Measurements from ENCODE around the gene ENPP3. TPM values are rescaled to one million over a fixed set of nuclear protein-coding genes. Genes with fewer than 3 reads are reported as not detected.

ENPP3 gene
- polyA plus RNA-seq, 1 of the 3 experiments (the other 2 are of a cell fraction), result not detected

- TF ChIP-seq FOXJ3 (CRISPR knock-in tag; IDR thresholded peaks at IDR 0.05) (no peak), PBX3 (IDR thresholded peaks at IDR 0.05) (no peak), IRF3 (IDR thresholded peaks at IDR 0.05; ENCODE audit: low read depth, low read length) (no peak)
- no peaks in the 10 kb centered on the region for H3K79me2 ChIP-seq (ENCODE audit: insufficient read depth)
- peaks cover 10% of the 10 kb centered on the region; the same call in 1 of the 2 replicates for H3K27me3 ChIP-seq (ENCODE audit: insufficient read depth)
- no peaks in the 10 kb centered on the region for H4K20me1 ChIP-seq (ENCODE audit: insufficient read depth)
- no peak overlapping the region for H3K4me2 ChIP-seq
- H3K9me3 ChIP-seq, result no peaks in the 10 kb centered on the region
- no peak overlapping the region for H2AFZ ChIP-seq (ENCODE audit: low read depth)
- no peak overlapping the region for H3K27ac ChIP-seq (ENCODE audit: low read depth in 2 of 2, low read length in 1 of 2)
- H3K4me1 ChIP-seq (ENCODE audit: control insufficient read depth in 1 of 2, insufficient read depth in 2 of 2, low read depth in 1 of 2, low read length in 1 of 2), result no peaks in the 10 kb centered on the region
- H3F3A ChIP-seq (replicated peaks; ENCODE audit: insufficient read depth), result no peaks in the 10 kb centered on the region
- H3K9ac ChIP-seq, result no peak overlapping the region
- POLR2A ChIA-PET, result no interaction called here
- WGBS (ENCODE audit: low lambda C conversion rate), result 18% methylated on average over 5 of the region's 5 CpGs
- H3K4me3 ChIP-seq (ENCODE audit: low read depth in 2 of 2, low read length in 1 of 2), result no peak overlapping the region
- H3K36me3 ChIP-seq (replicated peaks in 1 of 2; ENCODE audit: control insufficient read depth in 1 of 2, insufficient read depth in 2 of 2, low read length in 1 of 2), result no peaks in the 10 kb centered on the region
- CTCF ChIA-PET, result no interaction called here
- no peaks in the 10 kb centered on the region for H3K9me2 ChIP-seq
- no peak for DNase-seq
Observed at GRCh38 chr6:131678442-131678841, 41.3 kb downstream of the ENPP3 start.

- ChIA-PET POLR2A (no interaction called here), CTCF (no interaction called here)
- peaks cover 6% of the 10 kb centered on the region; the same call in 1 of the 2 replicates for H3K27me3 ChIP-seq (ENCODE audit: insufficient read depth)
- no peaks in the 10 kb centered on the region for H3K4me1 ChIP-seq (ENCODE audit: control insufficient read depth in 1 of 2, insufficient read depth in 2 of 2, low read depth in 1 of 2, low read length in 1 of 2)
- H3K79me2 ChIP-seq (ENCODE audit: insufficient read depth), result no peaks in the 10 kb centered on the region
- no peaks in the 10 kb centered on the region for H3K9me3 ChIP-seq
- H4K20me1 ChIP-seq (ENCODE audit: insufficient read depth), result no peaks in the 10 kb centered on the region
- no peak for TF ChIP-seq CHD2 (IDR thresholded peaks at IDR 0.05; ENCODE audit: low read length, partially characterized antibody)
- no peak for TF ChIP-seq MEF2A (IDR thresholded peaks at IDR 0.05; ENCODE audit: borderline replicate concordance, low read depth)
- TF ChIP-seq RXRA (IDR thresholded peaks at IDR 0.05; ENCODE audit: borderline replicate concordance, low read depth), result no peak
- no peak for TF ChIP-seq RFX5 (IDR thresholded peaks at IDR 0.05; ENCODE audit: low read length)
- TF ChIP-seq FOSL2 (IDR thresholded peaks at IDR 0.05; ENCODE audit: borderline replicate concordance, low read depth), result no peak
- TF ChIP-seq JUND (IDR thresholded peaks at IDR 0.05), result no peak
- TF ChIP-seq, protein P1, sequence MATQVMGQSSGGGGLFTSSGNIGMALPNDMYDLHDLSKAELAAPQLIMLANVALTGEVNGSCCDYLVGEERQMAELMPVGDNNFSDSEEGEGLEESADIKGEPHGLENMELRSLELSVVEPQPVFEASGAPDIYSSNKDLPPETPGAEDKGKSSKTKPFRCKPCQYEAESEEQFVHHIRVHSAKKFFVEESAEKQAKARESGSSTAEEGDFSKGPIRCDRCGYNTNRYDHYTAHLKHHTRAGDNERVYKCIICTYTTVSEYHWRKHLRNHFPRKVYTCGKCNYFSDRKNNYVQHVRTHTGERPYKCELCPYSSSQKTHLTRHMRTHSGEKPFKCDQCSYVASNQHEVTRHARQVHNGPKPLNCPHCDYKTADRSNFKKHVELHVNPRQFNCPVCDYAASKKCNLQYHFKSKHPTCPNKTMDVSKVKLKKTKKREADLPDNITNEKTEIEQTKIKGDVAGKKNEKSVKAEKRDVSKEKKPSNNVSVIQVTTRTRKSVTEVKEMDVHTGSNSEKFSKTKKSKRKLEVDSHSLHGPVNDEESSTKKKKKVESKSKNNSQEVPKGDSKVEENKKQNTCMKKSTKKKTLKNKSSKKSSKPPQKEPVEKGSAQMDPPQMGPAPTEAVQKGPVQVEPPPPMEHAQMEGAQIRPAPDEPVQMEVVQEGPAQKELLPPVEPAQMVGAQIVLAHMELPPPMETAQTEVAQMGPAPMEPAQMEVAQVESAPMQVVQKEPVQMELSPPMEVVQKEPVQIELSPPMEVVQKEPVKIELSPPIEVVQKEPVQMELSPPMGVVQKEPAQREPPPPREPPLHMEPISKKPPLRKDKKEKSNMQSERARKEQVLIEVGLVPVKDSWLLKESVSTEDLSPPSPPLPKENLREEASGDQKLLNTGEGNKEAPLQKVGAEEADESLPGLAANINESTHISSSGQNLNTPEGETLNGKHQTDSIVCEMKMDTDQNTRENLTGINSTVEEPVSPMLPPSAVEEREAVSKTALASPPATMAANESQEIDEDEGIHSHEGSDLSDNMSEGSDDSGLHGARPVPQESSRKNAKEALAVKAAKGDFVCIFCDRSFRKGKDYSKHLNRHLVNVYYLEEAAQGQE (IDR thresholded peaks at IDR 0.05; ENCODE audit: low read depth, low read length), result no peak
- H3K9ac ChIP-seq, result no peak overlapping the region
- H3K4me3 ChIP-seq (ENCODE audit: low read depth in 2 of 2, low read length in 1 of 2), result no peak overlapping the region
- 7% methylated on average over 2 of the region's 2 CpGs for WGBS (ENCODE audit: low lambda C conversion rate)
- H3K36me3 ChIP-seq (replicated peaks in 1 of 2; ENCODE audit: control insufficient read depth in 1 of 2, insufficient read depth in 2 of 2, low read length in 1 of 2), result no peaks in the 10 kb centered on the region
- no peaks in the 10 kb centered on the region for H3K9me2 ChIP-seq
- no peak overlapping the region for H3K4me2 ChIP-seq
- no peak for DNase-seq
- no peaks in the 10 kb centered on the region for H3F3A ChIP-seq (replicated peaks; ENCODE audit: insufficient read depth)
- no peak overlapping the region for H2AFZ ChIP-seq (ENCODE audit: low read depth)
- no peak overlapping the region for H3K27ac ChIP-seq (ENCODE audit: low read depth in 2 of 2, low read length in 1 of 2)
Observed at GRCh38 chr6:131680868-131681267, 43.8 kb downstream of the ENPP3 start.
